ENCODE results near the gene BOD1L1.

Gene BOD1L1

GRCh38 chr4:13548984-13549546 lies 78.5 kb downstream of the BOD1L1 start:
- H3K4me1 Mint-ChIP-seq (ENCODE audit: low read depth) = peaks cover 31% of the 10 kb centered on the region
- H3K36me3 Mint-ChIP-seq (ENCODE audit: low read depth) = no peaks in the 10 kb centered on the region
- peak overlapping the region; percentile 74 for H3K4me3 Mint-ChIP-seq
- no peak overlapping the region for H3K27ac Mint-ChIP-seq
- peaks cover 79% of the 10 kb centered on the region for H3K27me3 Mint-ChIP-seq
- H3K9me3 Mint-ChIP-seq = no peaks in the 10 kb centered on the region

- peaks cover 36% of the 10 kb centered on the region for H3K4me1 Mint-ChIP-seq (ENCODE audit: low read depth)
- H3K4me3 Mint-ChIP-seq = peak overlapping the region; percentile 74
- H3K36me3 Mint-ChIP-seq (ENCODE audit: low read depth) = no peaks in the 10 kb centered on the region
- no peaks in the 10 kb centered on the region for H3K9me3 Mint-ChIP-seq
- H3K27ac Mint-ChIP-seq = no peak overlapping the region
- peaks cover 77% of the 10 kb centered on the region for H3K27me3 Mint-ChIP-seq
These were observed 79.2 kb downstream of the BOD1L1 start for GRCh38 chr4:13548059-13548983.

- Mint-ChIP-seq H3K9me3 (no peaks in the 10 kb centered on the region), H3K36me3 (ENCODE audit: low read depth) (no peaks in the 10 kb centered on the region), H3K27ac (no peak overlapping the region), H3K4me1 (ENCODE audit: low read depth) (peaks cover 36% of the 10 kb centered on the region), H3K27me3 (peaks cover 77% of the 10 kb centered on the region), H3K4me3 (peak overlapping the region; percentile 58)
These were observed 80.0 kb downstream of the BOD1L1 start for GRCh38 chr4:13547485-13548041.

GRCh38 chr4:13546941-13547484 lies 80.5 kb downstream of the BOD1L1 start:
- peaks cover 36% of the 10 kb centered on the region for H3K4me1 Mint-ChIP-seq (ENCODE audit: low read depth)
- H3K36me3 Mint-ChIP-seq (ENCODE audit: low read depth) = no peaks in the 10 kb centered on the region
- no peak overlapping the region for H3K27ac Mint-ChIP-seq
- no peaks in the 10 kb centered on the region for H3K9me3 Mint-ChIP-seq
- peaks cover 76% of the 10 kb centered on the region for H3K27me3 Mint-ChIP-seq
- H3K4me3 Mint-ChIP-seq = peak overlapping the region; percentile 80

- Mint-ChIP-seq H3K9me3 (no peaks in the 10 kb centered on the region), H3K36me3 (ENCODE audit: low read depth) (no peaks in the 10 kb centered on the region), H3K27ac (no peak overlapping the region), H3K4me1 (ENCODE audit: low read depth) (peaks cover 38% of the 10 kb centered on the region), H3K4me3 (peak overlapping the region; percentile 80), H3K27me3 (peaks cover 75% of the 10 kb centered on the region)
These were observed 81.2 kb downstream of the BOD1L1 start for GRCh38 chr4:13546142-13546940.

- Mint-ChIP-seq H3K27me3 (peaks cover 74% of the 10 kb centered on the region), H3K36me3 (ENCODE audit: low read depth) (no peaks in the 10 kb centered on the region), H3K27ac (no peak overlapping the region), H3K4me1 (ENCODE audit: low read depth) (peaks cover 46% of the 10 kb centered on the region), H3K4me3 (peak overlapping the region; percentile 78), H3K9me3 (no peaks in the 10 kb centered on the region)
These were observed 82.1 kb downstream of the BOD1L1 start for GRCh38 chr4:13545394-13545808.

- Mint-ChIP-seq H3K4me3 (peak overlapping the region; percentile 78), H3K36me3 (ENCODE audit: low read depth) (no peaks in the 10 kb centered on the region), H3K27me3 (peaks cover 73% of the 10 kb centered on the region), H3K4me1 (ENCODE audit: low read depth) (peaks cover 46% of the 10 kb centered on the region), H3K27ac (no peak overlapping the region), H3K9me3 (no peaks in the 10 kb centered on the region)
These were observed 82.7 kb downstream of the BOD1L1 start for GRCh38 chr4:13544606-13545393.

GRCh38 chr4:13543839-13544605 lies 83.5 kb downstream of the BOD1L1 start, which contains the start of gene NKX3-2:
NKX3-2 (minus strand) TSS chr4:13544508; CDS start chr4:13544414, 94 bp downstream.
- Mint-ChIP-seq H3K4me3 (peak within 1 kb of the TSS; percentile 78), H3K36me3 (ENCODE audit: low read depth) (no peaks in the 10 kb centered on the region), H3K27ac (no peak within 1 kb of the TSS), H3K9me3 (no peaks in the 10 kb centered on the region), H3K4me1 (ENCODE audit: low read depth) (peaks cover 46% of the 10 kb centered on the region), H3K27me3 (peaks cover 74% of the 10 kb centered on the region)

- Mint-ChIP-seq H3K4me3 (peak overlapping the region; percentile 47), H3K9me3 (peaks cover 6% of the 10 kb centered on the region), H3K27ac (no peak overlapping the region)
These were observed 84.3 kb downstream of the BOD1L1 start for GRCh38 chr4:13543032-13543838.

GRCh38 chr4:13542577-13543031 lies 84.9 kb downstream of the BOD1L1 start:
- Mint-ChIP-seq H3K4me1 (ENCODE audit: low read depth) (peaks cover 47% of the 10 kb centered on the region), H3K27me3 (peaks cover 80% of the 10 kb centered on the region)

More at GRCh38 chr4:13543032-13543838, 84.3 kb downstream of the BOD1L1 start:
- Mint-ChIP-seq H3K36me3 (ENCODE audit: low read depth) (peaks cover 6% of the 10 kb centered on the region), H3K4me1 (ENCODE audit: low read depth) (peaks cover 46% of the 10 kb centered on the region), H3K27me3 (peaks cover 75% of the 10 kb centered on the region)

GRCh38 chr4:13541720-13542576 lies 85.6 kb downstream of the BOD1L1 start:
- Mint-ChIP-seq H3K27ac (no peak overlapping the region), H3K27me3 (peaks cover 85% of the 10 kb centered on the region), H3K9me3 (peaks cover 9% of the 10 kb centered on the region), H3K36me3 (ENCODE audit: low read depth) (peaks cover 7% of the 10 kb centered on the region), H3K4me1 (ENCODE audit: low read depth) (peaks cover 48% of the 10 kb centered on the region), H3K4me3 (no peak overlapping the region)

More at GRCh38 chr4:13542577-13543031, 84.9 kb downstream of the BOD1L1 start:
- no peak overlapping the region for H3K27ac Mint-ChIP-seq
- H3K4me3 Mint-ChIP-seq = peak overlapping the region; percentile 37
- H3K36me3 Mint-ChIP-seq (ENCODE audit: low read depth) = peaks cover 7% of the 10 kb centered on the region
- peaks cover 7% of the 10 kb centered on the region for H3K9me3 Mint-ChIP-seq

- peaks cover 44% of the 10 kb centered on the region for H3K4me1 Mint-ChIP-seq (ENCODE audit: low read depth)
These were observed 86.3 kb downstream of the BOD1L1 start for GRCh38 chr4:13541176-13541604.

More at GRCh38 chr4:13541176-13541604, 86.3 kb downstream of the BOD1L1 start:
- Mint-ChIP-seq H3K9me3 (peaks cover 11% of the 10 kb centered on the region), H3K36me3 (ENCODE audit: low read depth) (peaks cover 7% of the 10 kb centered on the region), H3K27me3 (peaks cover 85% of the 10 kb centered on the region), H3K4me3 (peak overlapping the region; percentile 31), H3K27ac (no peak overlapping the region)

Measured in stimulated activated naive CD8-positive, alpha-beta T cell treated with anti-CD3 and anti-CD28 coated beads, Interleukin-15, Interleukin-2, amounts not matched to agents 100 ng/mL and 50 ng/mL, for 24 hours (primary cell).